ENCODE data around the gene AKIRIN1. TPM values are rescaled to one million over a fixed set of nuclear protein-coding genes. Genes with fewer than 3 reads are reported as not detected.

Gene AKIRIN1
- total RNA-seq, 1 experiment from 2014 or later: 68.4 TPM

DNA sequence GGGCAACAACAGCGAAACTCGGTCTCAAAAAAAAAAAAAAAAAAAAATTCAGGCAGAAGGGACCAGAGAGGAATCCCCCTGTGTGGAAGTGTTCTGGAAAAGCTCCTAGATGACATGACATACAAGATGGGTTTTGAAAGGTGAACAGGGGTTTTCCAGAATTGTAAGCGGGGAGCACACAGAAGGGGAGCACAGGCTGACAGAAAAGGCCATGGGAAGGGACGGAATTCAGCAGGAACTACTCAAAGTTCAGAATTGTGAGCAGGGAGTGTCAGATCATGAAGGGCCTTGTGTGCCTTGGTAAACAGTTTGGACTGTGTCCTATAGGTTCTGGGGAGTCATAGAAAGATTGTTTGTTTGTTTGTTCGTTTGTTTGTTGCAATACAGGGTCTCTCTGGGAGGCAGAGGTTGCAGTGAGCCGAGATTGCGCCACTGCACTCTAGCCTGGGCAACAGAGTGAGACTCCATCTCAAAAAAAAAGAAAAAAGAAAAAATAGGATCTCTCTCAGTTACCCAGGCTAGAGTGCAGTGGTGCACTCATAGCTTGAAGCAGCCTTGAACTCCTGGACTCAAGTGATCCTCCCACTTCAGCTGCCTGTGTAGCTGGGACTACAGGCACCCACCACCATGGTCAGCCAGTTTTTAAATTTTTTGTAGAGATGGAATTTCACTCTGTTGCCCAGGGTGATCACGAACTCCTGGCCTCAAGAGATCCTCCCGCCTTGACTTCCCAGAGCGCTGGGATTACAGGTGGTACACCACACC is 48.2 kb upstream of the AKIRIN1 start:
- Mint-ChIP-seq H3K27me3 (ENCODE audit: insufficient read depth, unreplicated experiment) (no peaks in the 10 kb centered on the region), H3K36me3 (ENCODE audit: insufficient read depth, unreplicated experiment) (no peaks in the 10 kb centered on the region), H3K4me3 (ENCODE audit: unreplicated experiment) (no peak overlapping the region), H3K4me1 (ENCODE audit: low read depth, unreplicated experiment) (no peaks in the 10 kb centered on the region), H3K9me3 (ENCODE audit: unreplicated experiment) (no peaks in the 10 kb centered on the region), H3K27ac (ENCODE audit: unreplicated experiment) (no peak overlapping the region)
- ChIA-PET CTCF (no interaction called here), POLR2A (no interaction called here)
- no TSS peak for BruUV-seq (replicated peaks)
- intact Hi-C loops (cut with micrococcal nuclease; ENCODE audit: unreplicated experiment): no loop called here
- no peaks in the 10 kb centered on the region for H3K36me3 ChIP-seq (ENCODE audit: control insufficient read depth, insufficient read depth, low read length)
- TF ChIP-seq, protein P1, sequence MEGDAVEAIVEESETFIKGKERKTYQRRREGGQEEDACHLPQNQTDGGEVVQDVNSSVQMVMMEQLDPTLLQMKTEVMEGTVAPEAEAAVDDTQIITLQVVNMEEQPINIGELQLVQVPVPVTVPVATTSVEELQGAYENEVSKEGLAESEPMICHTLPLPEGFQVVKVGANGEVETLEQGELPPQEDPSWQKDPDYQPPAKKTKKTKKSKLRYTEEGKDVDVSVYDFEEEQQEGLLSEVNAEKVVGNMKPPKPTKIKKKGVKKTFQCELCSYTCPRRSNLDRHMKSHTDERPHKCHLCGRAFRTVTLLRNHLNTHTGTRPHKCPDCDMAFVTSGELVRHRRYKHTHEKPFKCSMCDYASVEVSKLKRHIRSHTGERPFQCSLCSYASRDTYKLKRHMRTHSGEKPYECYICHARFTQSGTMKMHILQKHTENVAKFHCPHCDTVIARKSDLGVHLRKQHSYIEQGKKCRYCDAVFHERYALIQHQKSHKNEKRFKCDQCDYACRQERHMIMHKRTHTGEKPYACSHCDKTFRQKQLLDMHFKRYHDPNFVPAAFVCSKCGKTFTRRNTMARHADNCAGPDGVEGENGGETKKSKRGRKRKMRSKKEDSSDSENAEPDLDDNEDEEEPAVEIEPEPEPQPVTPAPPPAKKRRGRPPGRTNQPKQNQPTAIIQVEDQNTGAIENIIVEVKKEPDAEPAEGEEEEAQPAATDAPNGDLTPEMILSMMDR (IDR thresholded peaks at IDR 0.05; ENCODE audit: insufficient read depth in 1 of 2, low read depth in 1 of 2, low read length in 1 of 2, severe bottlenecking in 1 of 2, unreplicated experiment in 1 of 2): no peak
- H3K27me3 ChIP-seq (replicated peaks; ENCODE audit: control insufficient read depth, insufficient read depth, low read length): no peaks in the 10 kb centered on the region
- H3K4me3 ChIP-seq (ENCODE audit: low read depth, low read length): no peak overlapping the region
- no peaks in the 10 kb centered on the region for H3K4me1 ChIP-seq
- H3K9me3 ChIP-seq: no peaks in the 10 kb centered on the region
- no peak for DNase-seq

DNA sequence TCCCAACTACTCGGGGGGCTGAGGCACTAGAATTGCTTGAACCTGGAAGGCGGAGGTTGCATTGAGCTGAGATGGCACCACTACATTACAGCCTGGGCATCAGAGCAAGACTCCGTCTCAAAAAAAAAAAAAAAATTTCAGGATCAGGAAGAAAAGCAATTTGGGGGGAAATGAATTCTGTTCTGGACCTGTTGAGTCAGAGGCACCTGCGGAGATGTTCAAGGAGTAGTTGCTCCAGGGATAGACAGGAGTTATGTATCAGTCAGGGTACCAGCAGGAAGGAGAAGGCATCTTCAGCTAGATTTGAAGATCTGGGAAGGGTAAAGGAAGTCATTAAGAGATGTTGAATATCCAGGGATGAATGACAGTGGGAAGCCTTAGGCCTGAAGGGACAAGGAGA is 46.5 kb upstream of the AKIRIN1 start:
- no TSS peak for BruUV-seq (replicated peaks)
- no peak for DNase-seq
- CTCF ChIA-PET: no interaction called here

DNA sequence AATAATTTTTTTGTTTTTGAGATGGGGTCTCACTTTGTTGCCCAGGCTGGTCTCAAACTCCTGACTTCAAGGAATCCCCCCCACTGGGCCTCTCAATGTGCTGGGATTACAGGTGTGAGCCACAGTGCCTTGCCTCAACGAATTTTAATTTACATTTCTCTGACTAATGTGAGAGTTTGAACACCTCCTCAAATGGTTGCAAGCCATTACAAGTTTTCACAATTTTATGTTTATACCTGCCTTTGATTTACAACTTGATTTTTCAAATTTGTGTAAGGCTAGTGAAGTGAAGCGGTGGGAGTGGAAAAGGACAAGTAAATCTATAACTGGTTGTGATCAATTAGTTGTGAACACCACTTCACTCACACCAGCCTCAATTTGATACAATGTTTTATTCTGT is 40.5 kb upstream of the AKIRIN1 start:
- CTCF ChIA-PET: no interaction called here

More for the DNA sequence above, 46.5 kb upstream of the AKIRIN1 start:
- H3K27ac Mint-ChIP-seq (ENCODE audit: unreplicated experiment): no peak overlapping the region
- H3K9me3 Mint-ChIP-seq (ENCODE audit: unreplicated experiment): no peaks in the 10 kb centered on the region
- Histone ChIP-seq H3K36me3 (ENCODE audit: control insufficient read depth, insufficient read depth, low read length) (no peaks in the 10 kb centered on the region), H3K4me1 (no peaks in the 10 kb centered on the region), H3K9me3 (no peaks in the 10 kb centered on the region), H3K4me3 (ENCODE audit: low read depth, low read length) (no peak overlapping the region), H3K27me3 (replicated peaks; ENCODE audit: control insufficient read depth, insufficient read depth, low read length) (no peaks in the 10 kb centered on the region)
- POLR2A ChIA-PET: no interaction called here
- no peaks in the 10 kb centered on the region for H3K36me3 Mint-ChIP-seq (ENCODE audit: insufficient read depth, unreplicated experiment)
- no peak overlapping the region for H3K4me3 Mint-ChIP-seq (ENCODE audit: unreplicated experiment)
- H3K4me1 Mint-ChIP-seq (ENCODE audit: low read depth, unreplicated experiment): no peaks in the 10 kb centered on the region
- no peaks in the 10 kb centered on the region for H3K27me3 Mint-ChIP-seq (ENCODE audit: insufficient read depth, unreplicated experiment)
- TF ChIP-seq, protein P1 (IDR thresholded peaks at IDR 0.05; ENCODE audit: insufficient read depth in 1 of 2, low read depth in 1 of 2, low read length in 1 of 2, severe bottlenecking in 1 of 2, unreplicated experiment in 1 of 2): no peak
- intact Hi-C loops (cut with micrococcal nuclease; ENCODE audit: unreplicated experiment): no loop called here

More for the DNA sequence above, 40.5 kb upstream of the AKIRIN1 start:
- no TSS peak for BruUV-seq (replicated peaks)
- Histone ChIP-seq H3K27me3 (replicated peaks; ENCODE audit: control insufficient read depth, insufficient read depth, low read length) (no peaks in the 10 kb centered on the region), H3K4me3 (ENCODE audit: low read depth, low read length) (no peak overlapping the region), H3K4me1 (peaks cover 5% of the 10 kb centered on the region; the same call in 1 of the 2 replicates), H3K36me3 (ENCODE audit: control insufficient read depth, insufficient read depth, low read length) (no peaks in the 10 kb centered on the region), H3K9me3 (no peaks in the 10 kb centered on the region)
- no peaks in the 10 kb centered on the region for H3K4me1 Mint-ChIP-seq (ENCODE audit: low read depth, unreplicated experiment)
- no peaks in the 10 kb centered on the region for H3K27me3 Mint-ChIP-seq (ENCODE audit: insufficient read depth, unreplicated experiment)
- DNase-seq: no peak
- peaks cover 6% of the 10 kb centered on the region for H3K36me3 Mint-ChIP-seq (ENCODE audit: insufficient read depth, unreplicated experiment)
- H3K4me3 Mint-ChIP-seq (ENCODE audit: unreplicated experiment): no peak overlapping the region
- H3K27ac Mint-ChIP-seq (ENCODE audit: unreplicated experiment): no peak overlapping the region
- POLR2A ChIA-PET: no interaction called here
- intact Hi-C loops (cut with micrococcal nuclease; ENCODE audit: unreplicated experiment): no loop called here
- TF ChIP-seq, protein P1 (IDR thresholded peaks at IDR 0.05; ENCODE audit: insufficient read depth in 1 of 2, low read depth in 1 of 2, low read length in 1 of 2, severe bottlenecking in 1 of 2, unreplicated experiment in 1 of 2): no peak
- no peaks in the 10 kb centered on the region for H3K9me3 Mint-ChIP-seq (ENCODE audit: unreplicated experiment)
